Measurements from ENCODE around the gene CDCA7L. TPM values are rescaled to one million over a fixed set of nuclear protein-coding genes. Genes with fewer than 3 reads are reported as not detected.

CDCA7L gene
- polyA plus RNA-seq, 1 donor = 16.6 TPM

DNA sequence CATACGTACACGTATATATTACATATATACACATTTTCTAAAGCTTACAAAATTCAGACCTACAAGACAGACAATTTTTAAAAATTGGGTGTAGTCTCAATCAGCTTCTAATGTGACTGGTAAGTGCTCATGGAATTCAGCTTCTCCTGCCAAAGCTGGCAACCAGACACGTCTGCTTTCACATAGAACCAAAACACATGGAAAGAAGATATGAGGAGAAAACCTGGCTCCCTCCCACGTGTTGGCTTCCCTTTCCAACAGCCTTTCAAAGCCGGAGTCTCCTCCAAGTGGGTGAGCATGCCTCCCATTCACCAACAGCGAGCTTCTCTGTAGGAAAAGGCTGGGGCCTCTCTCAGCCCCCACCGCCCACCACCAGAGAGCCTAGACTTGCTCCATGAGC lies 33.4 kb downstream of the CDCA7L start:
- Histone ChIP-seq H3K4me1 (ENCODE audit: control insufficient read depth, insufficient read depth, low read length) (no peaks in the 10 kb centered on the region), H3K27me3 (ENCODE audit: control insufficient read depth, insufficient read depth, low read length) (no peaks in the 10 kb centered on the region), H3K27ac (ENCODE audit: low read length) (no peak overlapping the region), H3K9me3 (ENCODE audit: control insufficient read depth, low read depth, low read length) (no peaks in the 10 kb centered on the region), H3K4me3 (ENCODE audit: low read length) (no peak overlapping the region), H3K36me3 (ENCODE audit: control insufficient read depth, insufficient read depth, low read length) (peaks cover 16% of the 10 kb centered on the region)
- no peak for DNase-seq
- WGBS (ENCODE audit: insufficient coverage, low lambda C conversion rate) = no CpG with 5 or more reads among the region's 7 CpGs

DNA sequence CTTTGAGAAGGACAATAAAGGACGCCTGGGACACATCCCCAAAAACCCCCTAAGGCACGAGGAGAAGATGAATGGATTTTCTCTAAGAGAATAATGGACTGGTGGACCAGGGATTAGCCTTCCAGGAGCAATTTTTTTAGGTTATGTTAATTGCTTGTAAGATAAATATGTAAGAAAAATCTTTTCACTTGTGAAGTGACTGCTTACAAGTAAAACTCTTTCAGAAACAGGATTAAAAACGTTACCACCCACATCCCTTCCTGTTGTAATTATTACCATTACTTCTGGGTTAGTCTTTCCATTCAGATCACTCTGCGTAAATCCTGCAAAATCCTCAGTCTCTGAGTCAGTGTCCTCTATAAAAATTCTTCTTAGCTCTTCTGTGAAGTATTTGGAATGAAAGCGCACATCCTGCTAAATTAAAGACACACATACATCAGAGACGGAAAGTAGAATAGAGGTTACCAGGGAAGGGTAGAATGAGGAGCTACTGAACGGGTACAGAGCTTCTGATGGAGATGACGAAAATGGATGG lies 34.3 kb downstream of the CDCA7L start:
- WGBS (ENCODE audit: insufficient coverage, low lambda C conversion rate) = 88% methylated on average over 5 of the region's 8 CpGs

DNA sequence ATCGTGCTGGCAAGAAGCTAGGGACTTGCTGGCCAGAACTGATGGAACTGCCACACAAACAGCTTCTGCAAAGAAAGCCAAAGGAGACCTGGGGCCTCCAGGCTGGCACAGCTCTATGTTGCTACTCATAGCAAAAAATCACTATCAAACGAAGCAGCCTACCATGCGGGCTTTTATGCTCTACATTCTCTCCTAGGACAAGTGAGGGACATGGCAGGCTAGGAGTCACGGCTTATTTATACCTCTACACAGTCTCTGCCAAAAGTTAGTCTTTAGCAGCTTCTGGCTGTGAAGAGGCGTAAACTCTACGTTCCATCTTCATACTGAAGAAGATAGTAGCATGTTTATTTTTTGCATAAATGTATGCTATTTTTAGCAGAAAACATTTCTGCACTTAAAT lies 35.4 kb downstream of the CDCA7L start:
- Histone ChIP-seq H3K9me3 (ENCODE audit: control insufficient read depth, low read depth, low read length) (no peaks in the 10 kb centered on the region), H3K27me3 (ENCODE audit: control insufficient read depth, insufficient read depth, low read length) (no peaks in the 10 kb centered on the region), H3K27ac (ENCODE audit: low read length) (no peak overlapping the region), H3K4me1 (ENCODE audit: control insufficient read depth, insufficient read depth, low read length) (no peaks in the 10 kb centered on the region), H3K36me3 (ENCODE audit: control insufficient read depth, insufficient read depth, low read length) (peaks cover 30% of the 10 kb centered on the region), H3K4me3 (ENCODE audit: low read length) (no peak overlapping the region)
- no peak for DNase-seq
- WGBS (ENCODE audit: insufficient coverage, low lambda C conversion rate) = 100% methylated on average over 1 of the region's 6 CpGs

More for the DNA sequence above, 34.3 kb downstream of the CDCA7L start:
- Histone ChIP-seq H3K27ac (ENCODE audit: low read length) (no peak overlapping the region), H3K4me1 (ENCODE audit: control insufficient read depth, insufficient read depth, low read length) (no peaks in the 10 kb centered on the region), H3K9me3 (ENCODE audit: control insufficient read depth, low read depth, low read length) (no peaks in the 10 kb centered on the region), H3K27me3 (ENCODE audit: control insufficient read depth, insufficient read depth, low read length) (no peaks in the 10 kb centered on the region), H3K36me3 (ENCODE audit: control insufficient read depth, insufficient read depth, low read length) (peaks cover 21% of the 10 kb centered on the region), H3K4me3 (ENCODE audit: low read length) (no peak overlapping the region)
- no peak for DNase-seq

DNA sequence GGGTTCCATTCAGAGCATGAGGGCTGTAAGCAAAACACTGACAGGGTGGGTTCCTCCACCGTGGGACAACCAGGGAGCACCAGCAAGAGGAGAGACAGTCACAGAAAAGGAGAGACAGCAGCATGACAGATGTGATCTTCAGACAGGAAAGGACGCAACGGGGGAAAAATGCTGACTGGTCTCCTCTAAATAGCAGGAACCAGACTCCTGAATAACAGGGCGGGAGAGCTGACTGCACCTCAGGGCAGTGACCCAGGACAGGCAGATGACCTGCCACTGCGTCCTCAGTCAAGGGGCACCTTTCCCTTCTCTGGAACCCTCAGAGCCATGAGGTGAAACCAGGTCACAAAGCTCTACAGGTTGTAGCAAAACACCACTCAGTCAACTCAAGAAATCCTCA lies 37.0 kb downstream of the CDCA7L start:
- DNase-seq = no peak
- Histone ChIP-seq H3K27me3 (ENCODE audit: control insufficient read depth, insufficient read depth, low read length) (no peaks in the 10 kb centered on the region), H3K27ac (ENCODE audit: low read length) (no peak overlapping the region), H3K4me3 (ENCODE audit: low read length) (no peak overlapping the region), H3K9me3 (ENCODE audit: control insufficient read depth, low read depth, low read length) (no peaks in the 10 kb centered on the region), H3K36me3 (ENCODE audit: control insufficient read depth, insufficient read depth, low read length) (peaks cover 34% of the 10 kb centered on the region), H3K4me1 (ENCODE audit: control insufficient read depth, insufficient read depth, low read length) (no peaks in the 10 kb centered on the region)
- no CpG with 5 or more reads among the region's 5 CpGs for WGBS (ENCODE audit: insufficient coverage, low lambda C conversion rate)

DNA sequence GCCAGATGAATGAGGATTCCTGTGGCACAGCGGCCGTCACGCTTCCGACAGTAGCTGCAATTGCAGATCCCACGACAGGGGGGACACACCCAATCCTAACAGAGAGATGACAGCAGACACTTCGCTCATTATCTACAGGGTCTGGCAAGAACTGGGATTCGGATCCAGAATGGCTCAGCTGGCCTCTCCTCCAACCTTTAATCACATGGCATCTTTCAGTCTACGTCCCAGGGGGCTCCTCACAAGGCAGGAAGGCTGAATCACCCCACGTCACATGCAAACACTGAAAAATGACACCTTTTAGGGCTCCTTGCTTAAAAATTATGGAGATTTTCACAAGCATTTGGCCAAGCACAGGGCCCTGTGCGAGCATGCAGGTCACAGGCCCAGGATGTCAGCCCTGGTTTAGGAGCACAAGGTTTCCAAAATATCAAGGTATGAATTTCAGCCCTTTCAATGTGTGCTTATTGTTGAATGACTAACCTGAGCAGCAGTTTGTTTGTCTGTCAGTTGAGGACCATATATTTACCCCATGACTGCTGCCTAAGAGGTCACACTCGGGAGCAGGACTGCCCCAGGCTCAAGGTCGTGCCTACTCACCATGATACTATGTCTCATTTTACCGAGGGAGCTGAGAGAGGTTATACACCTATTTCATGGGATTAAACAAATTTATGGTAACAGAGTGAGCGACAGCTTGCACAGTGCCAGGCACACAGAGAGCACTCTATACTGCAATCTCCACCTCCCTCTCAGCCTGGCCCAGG lies 42.5 kb downstream of the CDCA7L start:
- no CpG with 5 or more reads among the region's 14 CpGs for WGBS (ENCODE audit: insufficient coverage, low lambda C conversion rate)
- H3K36me3 ChIP-seq (ENCODE audit: control insufficient read depth, insufficient read depth, low read length) = peaks cover 40% of the 10 kb centered on the region
- H3K27ac ChIP-seq (ENCODE audit: low read length) = no peak overlapping the region

DNA sequence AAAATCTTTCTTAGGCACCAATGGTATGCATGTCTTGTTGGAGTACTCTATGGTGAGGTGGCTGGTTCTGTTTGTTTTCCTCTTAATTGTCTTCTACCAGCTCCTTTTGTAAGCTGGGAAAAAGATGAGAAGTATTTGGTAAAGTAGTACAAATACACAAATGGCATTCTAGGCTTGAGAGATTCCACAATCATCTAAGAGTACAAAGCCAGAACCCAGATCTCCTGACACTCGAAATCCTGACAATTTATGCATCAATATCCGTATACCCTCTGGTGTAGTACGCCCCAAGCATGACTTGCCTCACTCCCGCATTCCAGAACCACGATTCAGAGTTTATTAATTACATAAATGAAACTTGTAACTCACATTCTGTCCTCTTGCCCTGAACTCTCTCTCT lies 43.5 kb downstream of the CDCA7L start:
- Histone ChIP-seq H3K27ac (ENCODE audit: low read length) (no peak overlapping the region), H3K27me3 (ENCODE audit: control insufficient read depth, insufficient read depth, low read length) (no peaks in the 10 kb centered on the region), H3K4me1 (ENCODE audit: control insufficient read depth, insufficient read depth, low read length) (no peaks in the 10 kb centered on the region), H3K4me3 (ENCODE audit: low read length) (no peak overlapping the region), H3K9me3 (ENCODE audit: control insufficient read depth, low read depth, low read length) (no peaks in the 10 kb centered on the region), H3K36me3 (ENCODE audit: control insufficient read depth, insufficient read depth, low read length) (peaks cover 38% of the 10 kb centered on the region)
- no peak for DNase-seq
- WGBS (ENCODE audit: insufficient coverage, low lambda C conversion rate) = 80% methylated on average over 1 of the region's 5 CpGs

More for the DNA sequence above, 42.5 kb downstream of the CDCA7L start:
- no peak for DNase-seq
- H3K4me3 ChIP-seq (ENCODE audit: low read length) = no peak overlapping the region
- H3K9me3 ChIP-seq (ENCODE audit: control insufficient read depth, low read depth, low read length) = no peaks in the 10 kb centered on the region
- H3K27me3 ChIP-seq (ENCODE audit: control insufficient read depth, insufficient read depth, low read length) = no peaks in the 10 kb centered on the region
- H3K4me1 ChIP-seq (ENCODE audit: control insufficient read depth, insufficient read depth, low read length) = no peaks in the 10 kb centered on the region

DNA sequence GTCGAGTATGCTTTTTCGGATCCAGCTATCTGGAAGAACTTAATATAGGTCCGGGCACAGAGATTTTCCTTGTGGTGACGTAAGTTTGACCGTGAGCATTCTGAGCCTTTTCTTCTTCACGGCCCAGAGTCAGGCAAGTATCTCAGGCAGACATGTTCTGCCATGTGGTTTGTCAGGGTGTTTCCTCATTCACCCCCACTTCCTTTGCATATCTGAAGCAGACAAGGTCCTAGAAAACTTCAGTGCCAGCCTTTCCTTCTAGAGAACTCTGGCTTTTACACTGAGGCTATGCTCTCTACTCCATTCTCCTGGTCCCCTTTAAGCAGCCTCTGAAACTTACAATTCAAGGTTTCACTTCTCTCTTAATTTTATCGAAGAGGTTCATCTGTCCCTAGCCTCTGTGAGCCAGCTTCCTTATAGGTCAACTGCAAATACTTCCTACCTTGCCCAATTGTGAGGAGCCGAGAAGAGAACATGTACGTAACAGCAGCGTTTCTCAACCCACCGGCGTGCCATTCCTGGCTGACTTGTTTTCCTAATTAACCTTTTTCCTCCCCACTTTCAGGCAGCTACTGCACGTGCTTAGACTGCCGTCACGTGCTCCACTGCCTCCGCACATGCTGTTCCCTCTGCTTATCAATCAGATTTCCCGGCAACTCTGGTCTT lies 47.3 kb downstream of the CDCA7L start:
- H3K9me3 ChIP-seq (ENCODE audit: control insufficient read depth, low read depth, low read length) = no peaks in the 10 kb centered on the region
- 97% methylated on average over 4 of the region's 17 CpGs for WGBS (ENCODE audit: insufficient coverage, low lambda C conversion rate)
- DNase-seq = no peak
- H3K27me3 ChIP-seq (ENCODE audit: control insufficient read depth, insufficient read depth, low read length) = no peaks in the 10 kb centered on the region
- H3K4me1 ChIP-seq (ENCODE audit: control insufficient read depth, insufficient read depth, low read length) = no peaks in the 10 kb centered on the region
- H3K27ac ChIP-seq (ENCODE audit: low read length) = no peak overlapping the region
- H3K4me3 ChIP-seq (ENCODE audit: low read length) = no peak overlapping the region
- peaks cover 15% of the 10 kb centered on the region for H3K36me3 ChIP-seq (ENCODE audit: control insufficient read depth, insufficient read depth, low read length)

DNA sequence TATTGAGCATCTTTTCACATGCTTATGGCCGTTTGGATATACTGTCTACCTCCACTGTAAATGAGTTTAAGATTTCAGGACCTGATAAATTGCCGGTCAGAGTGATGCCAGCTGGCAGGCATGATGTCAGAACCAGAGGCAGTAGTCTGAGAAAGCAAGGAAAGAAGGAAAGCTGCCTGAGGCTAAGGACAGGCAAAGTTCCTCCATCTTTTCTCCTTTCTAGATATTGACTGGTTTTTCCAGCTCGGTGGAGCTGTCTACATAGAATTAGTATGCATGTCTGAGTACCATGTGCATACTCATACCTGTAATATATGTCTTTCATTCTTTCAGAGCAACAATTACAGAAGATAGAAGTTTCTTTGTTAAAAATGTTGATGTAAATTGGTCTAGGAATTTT lies 52.3 kb downstream of the CDCA7L start:
- no peak for DNase-seq
- no peaks in the 10 kb centered on the region for H3K9me3 ChIP-seq (ENCODE audit: control insufficient read depth, low read depth, low read length)
- H3K36me3 ChIP-seq (ENCODE audit: control insufficient read depth, insufficient read depth, low read length) = no peaks in the 10 kb centered on the region
- H3K4me1 ChIP-seq (ENCODE audit: control insufficient read depth, insufficient read depth, low read length) = no peaks in the 10 kb centered on the region
- no peak overlapping the region for H3K4me3 ChIP-seq (ENCODE audit: low read length)
- no peak overlapping the region for H3K27ac ChIP-seq (ENCODE audit: low read length)
- H3K27me3 ChIP-seq (ENCODE audit: control insufficient read depth, insufficient read depth, low read length) = no peaks in the 10 kb centered on the region
- WGBS (ENCODE audit: insufficient coverage, low lambda C conversion rate) = no CpG with 5 or more reads among the region's 3 CpGs

DNA sequence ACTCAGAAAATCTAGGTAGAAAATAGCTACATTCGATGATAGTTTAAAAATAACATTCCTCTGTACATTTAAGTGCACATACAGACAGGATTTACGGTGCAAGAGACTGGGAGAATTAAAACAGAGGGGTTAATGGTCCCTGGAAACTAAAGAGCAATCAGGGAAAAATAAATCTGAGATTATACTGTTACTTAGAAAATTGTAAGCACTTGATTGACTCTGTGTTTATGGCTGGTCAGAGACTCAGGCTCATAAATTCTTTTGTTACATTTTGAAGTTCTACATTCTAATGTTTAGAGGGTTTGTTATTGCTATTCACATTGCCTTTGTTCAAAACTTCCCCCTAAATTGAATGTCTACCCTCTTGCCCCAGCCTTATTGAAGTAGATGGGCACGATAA lies 54.4 kb downstream of the CDCA7L start:
- H3K4me1 ChIP-seq (ENCODE audit: control insufficient read depth, insufficient read depth, low read length) = no peaks in the 10 kb centered on the region
- no peaks in the 10 kb centered on the region for H3K9me3 ChIP-seq (ENCODE audit: control insufficient read depth, low read depth, low read length)
- H3K36me3 ChIP-seq (ENCODE audit: control insufficient read depth, insufficient read depth, low read length) = no peaks in the 10 kb centered on the region
- no peak overlapping the region for H3K27ac ChIP-seq (ENCODE audit: low read length)
- H3K4me3 ChIP-seq (ENCODE audit: low read length) = no peak overlapping the region
- DNase-seq = no peak
- WGBS (ENCODE audit: insufficient coverage, low lambda C conversion rate) = no CpG with 5 or more reads among the region's 3 CpGs
- H3K27me3 ChIP-seq (ENCODE audit: control insufficient read depth, insufficient read depth, low read length) = no peaks in the 10 kb centered on the region

DNA sequence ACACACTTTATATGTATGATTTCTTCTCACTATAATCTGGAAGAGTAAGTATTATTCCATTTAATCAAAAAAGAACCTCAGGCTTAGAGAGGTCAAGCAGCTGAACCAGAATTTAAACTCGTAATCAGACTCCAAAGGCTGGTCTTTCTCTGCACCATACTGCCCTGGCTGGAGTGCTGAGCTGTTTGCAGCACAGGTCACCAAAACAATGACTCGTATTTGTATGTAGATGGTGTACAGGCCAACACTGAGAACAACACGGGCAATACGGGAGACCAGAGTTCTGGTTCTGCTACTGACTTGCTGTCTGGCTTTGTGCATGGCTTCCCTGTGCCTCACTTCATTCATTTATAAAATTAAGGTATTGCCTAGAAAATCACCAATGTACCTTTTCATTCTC lies 57.9 kb downstream of the CDCA7L start:
- no peaks in the 10 kb centered on the region for H3K9me3 ChIP-seq (ENCODE audit: control insufficient read depth, low read depth, low read length)
- DNase-seq = no peak
- no CpG with 5 or more reads among the region's 4 CpGs for WGBS (ENCODE audit: insufficient coverage, low lambda C conversion rate)

More for the DNA sequence above, 57.9 kb downstream of the CDCA7L start:
- Histone ChIP-seq H3K4me1 (ENCODE audit: control insufficient read depth, insufficient read depth, low read length) (no peaks in the 10 kb centered on the region), H3K27me3 (ENCODE audit: control insufficient read depth, insufficient read depth, low read length) (no peaks in the 10 kb centered on the region), H3K4me3 (ENCODE audit: low read length) (no peak overlapping the region), H3K27ac (ENCODE audit: low read length) (no peak overlapping the region), H3K36me3 (ENCODE audit: control insufficient read depth, insufficient read depth, low read length) (no peaks in the 10 kb centered on the region)
